Measurements from ENCODE around the gene LBHD2. TPM values are rescaled to one million over a fixed set of nuclear protein-coding genes. Genes with fewer than 3 reads are reported as not detected.

Gene LBHD2
- total and polyA plus RNA-seq, 2 of the 13 experiments (the other 11 are each of a cell fraction or from before 2014, with no cell fraction given): 0.67 to 1.00 TPM

DNA sequence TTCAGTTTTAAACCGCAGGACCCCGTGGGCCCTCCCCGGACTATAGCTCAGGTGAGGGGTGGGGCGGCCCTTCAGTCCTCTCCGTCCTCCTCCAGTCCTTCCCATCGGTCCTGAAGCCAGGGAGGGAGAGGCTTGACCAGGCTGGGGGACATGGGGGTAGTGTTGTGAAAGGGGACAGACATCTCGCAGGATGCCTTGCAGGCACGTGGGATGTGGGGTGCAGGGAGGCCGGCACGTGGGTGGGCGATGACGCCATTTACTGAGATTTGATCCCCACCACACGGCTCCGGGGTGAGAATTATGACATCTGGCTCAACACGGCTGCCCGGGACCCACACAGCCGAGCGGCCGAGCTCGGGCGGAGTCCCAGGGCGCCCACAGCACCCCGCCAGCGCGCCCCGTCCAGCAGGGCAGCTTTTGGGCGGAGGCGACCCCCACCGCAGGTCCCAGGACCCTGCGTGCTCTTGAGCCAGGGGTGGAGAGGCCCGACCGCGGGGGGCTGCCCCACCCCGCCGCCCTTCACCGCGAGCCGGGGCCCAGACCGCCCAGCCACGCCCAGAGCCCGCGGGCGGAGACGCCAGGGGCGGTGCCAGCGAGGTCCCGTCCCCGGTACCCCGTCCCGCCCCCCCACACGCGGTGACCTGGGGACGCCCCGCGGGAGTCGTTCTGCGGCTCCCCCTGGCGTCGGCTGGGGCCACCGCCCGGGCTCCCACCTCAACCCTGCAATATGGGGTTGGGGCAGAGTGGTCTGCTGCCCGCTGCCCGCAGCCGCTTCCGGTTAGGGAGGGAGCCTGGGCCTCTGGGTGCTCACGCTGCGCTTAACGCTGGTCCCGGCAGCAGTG lies 7.3 kb downstream of the LBHD2 start (continued):
- TF ChIP-seq CC2D1A (CRISPR knock-in tag; IDR thresholded peaks at IDR 0.05) (no peak), YEATS4 (CRISPR knock-in tag; IDR thresholded peaks at IDR 0.05; ENCODE audit: borderline replicate concordance) (no peak), ZSCAN25 (CRISPR knock-in tag; IDR thresholded peaks at IDR 0.05) (peak; percentile 94), ZNF605 (CRISPR knock-in tag; IDR thresholded peaks at IDR 0.05) (no peak), ZNF567 (CRISPR knock-in tag; IDR thresholded peaks at IDR 0.05; ENCODE audit: borderline replicate concordance) (no peak), PHF8 (CRISPR knock-in tag; IDR thresholded peaks at IDR 0.05) (no peak), SALL2 (CRISPR knock-in tag; IDR thresholded peaks at IDR 0.05) (no peak), ZNF710 (CRISPR knock-in tag; IDR thresholded peaks at IDR 0.05; ENCODE audit: borderline replicate concordance) (no peak; the same call in 1 of the 2 replicates), ZNF724P (CRISPR knock-in tag; IDR thresholded peaks at IDR 0.05; ENCODE audit: borderline replicate concordance) (no peak), NBN (conservative IDR thresholded peaks at IDR 0.05) (no peak), PCBP2 (optimal IDR thresholded peaks at IDR 0.05; ENCODE audit: low read depth, low read length, poor library complexity, severe bottlenecking) (no peak), CCAR2 (optimal IDR thresholded peaks at IDR 0.05; ENCODE audit: low read depth, low read length) (no peak), KMT2A (CRISPR knock-in tag; IDR thresholded peaks at IDR 0.05) (no peak), SNAPC5 (CRISPR knock-in tag; IDR thresholded peaks at IDR 0.05; ENCODE audit: borderline replicate concordance) (no peak), MEIS2 (CRISPR knock-in tag; IDR thresholded peaks at IDR 0.05) (no peak), ZMAT3 (CRISPR knock-in tag; conservative IDR thresholded peaks at IDR 0.05) (no peak), ZBTB38 (CRISPR knock-in tag; IDR thresholded peaks at IDR 0.05) (no peak), ZNF430 (CRISPR knock-in tag; IDR thresholded peaks at IDR 0.05) (no peak), ZBTB39 (CRISPR knock-in tag; IDR thresholded peaks at IDR 0.05) (no peak), HOXA3 (CRISPR knock-in tag; IDR thresholded peaks at IDR 0.05) (no peak), CAMTA2 (CRISPR knock-in tag; IDR thresholded peaks at IDR 0.05; ENCODE audit: borderline replicate concordance) (peak; percentile 47; the same call in 1 of the 2 replicates), FOXA1 (IDR thresholded peaks at IDR 0.05) (no peak), FOXA1 (CRISPR knock-in tag; IDR thresholded peaks at IDR 0.05) (no peak), CHD4 (IDR thresholded peaks at IDR 0.05; ENCODE audit: borderline replicate concordance, low read length) (no peak), ZBTB25 (CRISPR knock-in tag; IDR thresholded peaks at IDR 0.05) (no peak), POGZ (CRISPR knock-in tag; IDR thresholded peaks at IDR 0.05) (0 out of 2 replicates have a peak, but pooled peaks have one; percentile 15), MXI1 (IDR thresholded peaks at IDR 0.05; ENCODE audit: borderline replicate concordance, low read depth, low read length) (no peak; the same call in 2 of the 3 replicates), DNMT3B (CRISPR knock-in tag; conservative IDR thresholded peaks at IDR 0.05) (no peak)
